GM23338 (cell line): ENCODE measurements around the gene UNKL.

Source experiments
- POLR2AphosphoS5 ChIP-seq: IDR thresholded peaks from 2 replicates; pipeline ENCODE4 v1.6.1; 2016; ENCODE audit warnings: antibody characterized with exemption, low read depth
- TF ChIP-seq, protein P1 (sequence below): IDR thresholded peaks from one replicate; pipeline ENCODE4 v1.6.1; 2018; ENCODE audit warnings: antibody characterized with exemption; ENCODE audit not compliant: unreplicated experiment

- no peak for TF ChIP-seq POLR2AphosphoS5
- TF ChIP-seq, protein P1, sequence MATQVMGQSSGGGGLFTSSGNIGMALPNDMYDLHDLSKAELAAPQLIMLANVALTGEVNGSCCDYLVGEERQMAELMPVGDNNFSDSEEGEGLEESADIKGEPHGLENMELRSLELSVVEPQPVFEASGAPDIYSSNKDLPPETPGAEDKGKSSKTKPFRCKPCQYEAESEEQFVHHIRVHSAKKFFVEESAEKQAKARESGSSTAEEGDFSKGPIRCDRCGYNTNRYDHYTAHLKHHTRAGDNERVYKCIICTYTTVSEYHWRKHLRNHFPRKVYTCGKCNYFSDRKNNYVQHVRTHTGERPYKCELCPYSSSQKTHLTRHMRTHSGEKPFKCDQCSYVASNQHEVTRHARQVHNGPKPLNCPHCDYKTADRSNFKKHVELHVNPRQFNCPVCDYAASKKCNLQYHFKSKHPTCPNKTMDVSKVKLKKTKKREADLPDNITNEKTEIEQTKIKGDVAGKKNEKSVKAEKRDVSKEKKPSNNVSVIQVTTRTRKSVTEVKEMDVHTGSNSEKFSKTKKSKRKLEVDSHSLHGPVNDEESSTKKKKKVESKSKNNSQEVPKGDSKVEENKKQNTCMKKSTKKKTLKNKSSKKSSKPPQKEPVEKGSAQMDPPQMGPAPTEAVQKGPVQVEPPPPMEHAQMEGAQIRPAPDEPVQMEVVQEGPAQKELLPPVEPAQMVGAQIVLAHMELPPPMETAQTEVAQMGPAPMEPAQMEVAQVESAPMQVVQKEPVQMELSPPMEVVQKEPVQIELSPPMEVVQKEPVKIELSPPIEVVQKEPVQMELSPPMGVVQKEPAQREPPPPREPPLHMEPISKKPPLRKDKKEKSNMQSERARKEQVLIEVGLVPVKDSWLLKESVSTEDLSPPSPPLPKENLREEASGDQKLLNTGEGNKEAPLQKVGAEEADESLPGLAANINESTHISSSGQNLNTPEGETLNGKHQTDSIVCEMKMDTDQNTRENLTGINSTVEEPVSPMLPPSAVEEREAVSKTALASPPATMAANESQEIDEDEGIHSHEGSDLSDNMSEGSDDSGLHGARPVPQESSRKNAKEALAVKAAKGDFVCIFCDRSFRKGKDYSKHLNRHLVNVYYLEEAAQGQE, result no peak
Observed at GRCh38 chr16:1323296-1324239, 90.9 kb downstream of the UNKL start.
